HG02973 (cell line): ENCODE measurements around the gene DDX46.

Source experiments
- ATAC-seq: cut with Tn5 transposase; IDR thresholded peaks from one replicate; pipeline ENCODE4 v1.9.1; 2021; ENCODE audit warnings: moderate library complexity; ENCODE audit not compliant: unreplicated experiment

The DDX46 gene

DNA sequence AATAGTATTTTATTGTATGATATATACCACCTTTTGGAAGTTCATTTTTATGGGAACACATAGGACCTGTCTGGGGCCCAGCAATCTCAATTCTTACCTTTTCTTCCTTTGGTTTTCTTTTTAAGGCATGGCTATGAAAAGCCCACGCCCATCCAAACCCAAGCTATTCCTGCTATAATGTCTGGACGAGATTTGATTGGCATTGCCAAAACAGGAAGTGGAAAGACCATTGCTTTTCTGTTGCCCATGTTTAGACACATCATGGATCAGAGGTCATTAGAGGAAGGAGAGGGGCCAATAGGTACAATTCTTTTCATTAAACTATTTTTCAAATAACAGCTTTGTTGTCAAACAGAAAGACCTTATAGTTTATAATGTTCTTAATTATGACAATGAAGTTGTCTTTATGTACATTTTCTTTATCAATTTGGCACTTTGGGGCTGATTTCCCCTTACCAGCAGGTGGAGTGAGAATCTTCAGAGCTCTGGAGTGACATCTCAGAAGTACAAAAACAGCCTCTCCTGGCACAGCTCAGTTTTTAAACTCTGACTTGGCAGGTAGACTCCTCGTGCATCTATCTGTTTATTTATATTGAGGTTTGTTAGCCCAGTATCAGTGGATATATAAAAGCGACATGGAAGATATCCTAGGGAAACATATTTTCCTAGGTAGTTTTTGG, 25.8 kb downstream of the DDX46 start:
- no peak for ATAC-seq

DNA sequence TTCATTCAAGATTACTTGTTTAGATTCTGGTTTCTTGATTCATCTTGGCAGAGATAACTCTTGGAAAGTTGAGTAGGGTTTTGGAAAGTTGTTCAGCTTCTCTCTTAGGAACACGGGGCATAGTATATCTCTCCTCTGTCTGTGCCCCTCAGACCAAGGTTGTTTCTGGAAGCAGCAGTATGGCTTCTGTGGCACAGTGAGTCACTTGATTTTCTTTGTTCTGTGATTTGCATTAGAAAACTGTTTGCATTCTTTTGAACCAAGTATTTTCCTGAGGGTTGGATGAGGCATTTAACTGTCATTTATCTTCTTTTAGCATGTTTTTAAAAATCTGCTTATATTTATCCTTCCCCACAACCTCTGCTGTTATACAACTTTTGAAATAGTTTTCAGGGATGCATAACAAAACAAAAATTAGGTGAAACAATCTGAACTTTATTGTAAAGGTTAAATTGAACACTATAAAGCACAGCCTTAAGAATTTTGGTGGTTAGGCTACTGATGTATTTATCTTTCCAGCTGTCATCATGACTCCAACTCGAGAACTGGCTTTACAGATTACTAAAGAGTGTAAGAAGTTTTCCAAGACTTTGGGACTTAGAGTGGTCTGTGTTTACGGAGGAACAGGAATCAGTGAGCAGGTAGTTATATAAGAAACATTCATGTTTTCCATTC, 26.5 kb downstream of the DDX46 start:
- no peak for ATAC-seq

DNA sequence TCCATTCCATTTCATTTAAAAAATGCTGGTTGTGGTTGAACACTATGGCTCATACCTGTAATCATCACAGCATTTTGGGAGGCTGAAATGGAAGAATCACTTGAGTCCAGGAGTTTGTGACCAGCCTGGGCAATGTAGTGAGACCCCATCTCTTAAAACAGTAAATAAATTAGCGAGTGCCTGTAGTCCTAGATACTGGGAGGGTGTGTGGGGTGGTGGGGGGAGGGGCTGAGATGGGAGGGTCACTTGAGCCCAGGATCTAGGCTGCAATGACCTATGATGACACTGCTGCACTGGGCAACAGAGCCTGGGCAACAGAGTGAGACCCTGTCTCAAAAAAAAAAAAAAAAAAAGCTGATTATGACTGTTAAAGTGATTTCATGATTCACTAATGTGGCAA, 29.1 kb downstream of the DDX46 start:
- ATAC-seq: no peak

DNA sequence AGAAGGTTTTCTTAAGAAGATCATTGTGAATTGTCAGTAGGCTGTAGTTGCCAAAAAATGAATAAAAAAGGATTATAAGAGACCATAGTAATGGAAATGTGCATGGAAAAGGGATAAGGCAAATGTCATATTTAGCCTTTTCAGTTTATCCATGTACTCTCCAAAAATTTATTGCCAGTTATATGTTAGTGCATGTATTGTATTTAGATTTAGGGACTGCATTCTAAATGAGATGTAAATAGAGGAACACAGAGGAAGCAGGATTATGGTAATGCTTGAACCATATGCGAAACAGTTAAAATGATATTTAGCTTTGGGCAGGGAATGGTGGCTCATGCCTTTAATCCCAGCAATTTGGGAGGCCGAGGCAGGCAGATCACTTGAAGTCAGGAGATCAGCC, 33.0 kb downstream of the DDX46 start:
- no peak for ATAC-seq

DNA sequence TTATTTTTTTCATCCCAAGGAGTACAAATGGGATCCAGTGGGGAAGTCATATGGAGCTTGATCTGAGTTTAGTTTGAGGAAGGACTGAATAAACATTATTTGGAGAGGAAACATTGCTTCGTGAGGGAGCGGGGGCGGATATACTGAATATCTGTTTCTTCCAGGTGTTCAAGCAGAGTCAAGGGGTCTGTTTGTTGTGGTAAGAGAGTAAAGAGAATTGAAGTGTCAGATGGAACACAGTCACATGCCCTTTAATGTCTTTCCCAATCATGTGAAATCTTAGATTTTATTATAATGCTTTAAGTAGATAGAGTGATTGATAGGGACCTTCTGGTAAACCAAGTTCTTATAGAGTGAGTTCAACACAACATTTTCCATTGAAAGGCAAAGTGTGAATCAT, 33.7 kb downstream of the DDX46 start:
- ATAC-seq: no peak

GRCh38 chr5:134793111-134793510, 34.5 kb downstream of the DDX46 start:
- ATAC-seq: no peak

GRCh38 chr5:134794082-134794481, 35.5 kb downstream of the DDX46 start:
- no peak for ATAC-seq

GRCh38 chr5:134794819-134795218, 36.2 kb downstream of the DDX46 start:
- no peak for ATAC-seq

GRCh38 chr5:134798468-134798867, 39.9 kb downstream of the DDX46 start:
- ATAC-seq: peak; percentile 62

- no peak for ATAC-seq
Observed at GRCh38 chr5:134803821-134804220, 45.2 kb downstream of the DDX46 start.

DNA sequence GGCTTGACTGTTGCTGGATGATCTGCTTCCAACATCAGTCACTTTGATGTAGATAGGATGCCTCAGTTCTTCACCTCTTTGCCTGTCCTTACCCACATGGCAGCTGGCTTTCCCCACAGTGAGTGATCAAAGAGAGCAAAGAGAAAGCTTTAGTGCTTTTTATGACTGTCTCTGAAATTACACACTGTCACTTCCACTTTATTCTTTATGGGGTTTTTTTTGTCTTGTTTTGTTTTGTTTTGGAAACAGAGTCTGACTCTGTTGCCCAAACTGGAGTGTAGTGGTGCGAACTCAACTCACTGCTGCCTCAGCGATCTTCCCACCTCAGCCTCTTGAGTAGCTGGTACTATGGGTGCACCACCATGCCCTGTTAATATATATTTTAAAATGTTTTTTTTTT, 54.8 kb downstream of the DDX46 start:
- ATAC-seq: peak; percentile 73

DNA sequence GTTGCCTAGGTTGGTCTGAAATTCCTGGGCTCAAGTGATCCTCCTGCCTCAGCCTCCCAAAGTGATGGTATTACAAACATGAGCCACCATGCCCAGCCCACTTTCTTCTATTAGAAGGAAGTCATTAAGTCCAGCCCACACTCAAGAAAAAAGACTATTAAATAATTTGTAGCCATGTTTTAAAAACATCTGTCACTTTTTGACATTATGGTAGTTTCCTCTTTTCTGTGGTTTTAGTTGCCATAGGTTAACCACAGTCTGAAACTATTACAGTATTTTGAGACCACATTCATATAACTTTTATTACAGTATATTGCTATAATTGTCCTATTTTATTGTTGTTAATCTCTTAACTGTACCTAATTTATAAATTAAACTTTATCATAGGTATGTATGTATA, 55.2 kb downstream of the DDX46 start:
- peak; percentile 49 for ATAC-seq

GRCh38 chr5:134817006-134817405, 58.4 kb downstream of the DDX46 start:
- ATAC-seq: no peak

DNA sequence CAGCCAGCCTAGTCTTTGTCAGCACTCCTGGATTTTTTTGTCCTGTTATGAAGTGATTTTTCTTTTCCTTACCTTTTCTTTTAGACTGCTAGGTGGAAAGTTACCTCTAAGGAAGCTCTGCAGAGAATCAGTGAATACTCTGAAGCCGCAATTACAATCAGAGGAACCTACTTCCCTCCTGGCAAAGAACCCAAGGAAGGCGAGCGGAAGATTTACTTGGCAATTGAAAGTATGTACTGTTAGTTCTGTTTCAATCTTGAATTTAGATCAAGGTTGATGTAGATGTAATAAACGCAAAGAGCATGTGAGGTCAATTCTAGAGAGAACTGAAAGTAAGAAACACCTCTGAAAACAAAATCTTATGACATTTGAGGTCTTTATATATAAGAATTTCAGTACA, 60.2 kb downstream of the DDX46 start:
- ATAC-seq: no peak

DNA sequence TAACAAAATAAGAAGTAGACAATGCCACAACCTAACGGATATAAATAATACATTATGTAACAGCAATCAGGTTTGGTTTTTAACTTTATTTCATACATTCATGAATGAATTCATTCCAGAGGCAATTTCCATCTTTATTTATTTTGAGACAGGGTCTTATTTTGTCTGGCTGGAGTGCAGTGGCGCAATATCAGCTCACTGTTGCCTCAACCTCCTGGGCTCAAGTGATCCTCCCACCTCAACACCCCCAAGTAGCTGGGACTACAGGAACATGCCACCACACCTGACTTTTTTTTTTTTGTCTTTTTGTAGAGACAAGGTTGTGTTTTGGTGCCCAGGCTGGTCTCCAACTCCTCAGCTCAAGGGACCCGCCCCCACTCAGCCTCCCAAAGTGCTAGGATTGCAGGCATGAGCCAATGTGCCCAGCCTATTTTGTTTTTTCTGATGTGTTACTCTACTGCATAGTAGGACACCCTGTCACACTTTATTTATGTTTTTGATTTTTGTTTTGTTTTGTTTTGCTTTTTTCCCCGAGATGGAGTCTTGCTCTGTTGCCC, 60.9 kb downstream of the DDX46 start:
- no peak for ATAC-seq

DNA sequence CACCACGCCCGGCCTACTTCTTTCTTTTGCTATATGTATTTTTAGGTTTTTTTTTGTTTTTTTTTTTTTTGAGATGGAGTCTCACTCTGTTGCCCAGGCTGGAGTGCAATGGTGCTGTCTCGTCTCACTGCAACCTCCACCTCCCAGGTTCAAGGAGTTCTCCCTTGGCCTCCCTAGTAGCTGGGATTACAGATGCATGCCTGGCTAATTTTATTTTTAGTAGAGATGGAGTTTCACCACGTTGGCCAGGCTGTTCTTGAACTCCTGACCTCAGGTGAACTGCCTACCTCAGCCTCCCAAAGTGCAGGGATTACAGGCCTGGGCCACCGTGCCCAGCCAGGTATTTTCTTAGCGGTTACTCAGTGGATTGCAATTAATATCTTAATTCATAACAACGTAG, 63.3 kb downstream of the DDX46 start:
- ATAC-seq: no peak

- no peak for ATAC-seq
Observed at GRCh38 chr5:134824681-134825080, 66.1 kb downstream of the DDX46 start.

DNA sequence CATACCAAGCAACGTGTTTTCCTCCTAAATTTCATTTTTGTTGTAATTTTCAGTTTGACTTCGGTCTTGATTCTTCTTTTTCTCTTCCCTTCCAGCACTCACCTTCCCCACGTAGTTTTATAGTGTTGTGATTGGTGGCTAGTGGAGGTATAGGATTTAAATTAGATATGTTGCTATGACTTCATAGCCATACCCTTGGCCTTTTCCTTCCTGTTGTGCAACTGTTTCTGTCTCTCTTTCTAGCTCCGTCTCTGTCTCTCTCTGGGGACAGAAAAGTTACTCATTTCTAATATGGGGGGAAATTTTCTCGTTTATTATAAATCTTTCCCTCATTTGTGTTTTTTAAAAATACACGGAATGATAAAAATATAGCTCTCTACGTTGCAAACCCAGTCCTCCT, 66.6 kb downstream of the DDX46 start:
- ATAC-seq: no peak

GRCh38 chr5:134833340-134834032, 74.9 kb downstream of the DDX46 start:
- ATAC-seq: no peak

DNA sequence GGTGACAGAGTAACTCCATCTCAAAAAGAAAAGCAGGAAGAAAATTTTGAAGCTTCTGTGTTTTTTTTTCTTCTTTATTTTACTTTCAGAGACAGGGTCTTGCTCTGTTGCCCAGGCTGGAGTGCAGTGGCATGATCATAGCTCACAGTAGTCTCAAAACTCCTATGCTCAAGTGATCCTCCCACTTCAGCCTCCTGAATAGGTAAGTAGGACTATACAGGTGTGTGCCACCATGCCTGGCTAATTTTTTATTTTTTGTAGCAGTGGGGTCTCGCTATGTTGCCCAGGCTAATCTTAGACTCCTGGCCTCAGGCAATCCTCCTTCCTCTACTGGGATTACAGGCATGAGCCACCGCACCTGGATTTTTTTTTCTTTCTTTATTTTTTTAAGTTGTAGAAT, 77.0 kb downstream of the DDX46 start:
- ATAC-seq: no peak

DNA sequence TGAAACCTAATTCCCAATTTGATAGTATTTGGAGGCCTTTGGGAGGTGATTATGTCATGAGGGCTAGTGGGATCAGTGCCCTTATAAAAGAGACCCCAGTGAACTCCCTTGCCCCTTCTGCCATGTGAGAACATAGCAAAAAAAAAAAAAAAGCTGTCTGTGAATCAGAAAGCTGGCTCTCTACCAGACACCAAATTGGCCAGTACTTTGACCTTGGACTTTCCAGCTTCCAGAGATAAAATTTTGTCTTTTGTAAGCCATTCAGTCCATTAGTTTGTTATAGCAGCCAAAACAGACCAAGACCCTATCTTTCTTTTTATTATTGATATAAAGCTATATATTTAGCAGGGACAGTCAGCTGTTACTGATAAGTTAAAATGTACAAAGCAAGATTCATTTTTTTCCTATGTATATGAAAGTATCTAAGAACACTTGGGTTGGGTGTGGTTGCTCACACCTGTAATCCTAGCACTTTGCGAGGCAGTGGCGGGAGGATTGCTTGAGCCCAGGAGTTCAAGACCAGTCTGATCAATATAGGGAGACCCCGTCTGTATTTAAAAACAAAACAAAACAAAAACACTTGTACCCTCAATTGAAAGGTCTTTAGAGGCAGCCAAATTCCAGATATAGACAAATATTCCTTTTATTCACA, 79.1 kb downstream of the DDX46 start:
- ATAC-seq: no peak
